OCI-LY3 (cell line): Measurements from ENCODE around the gene CXCL13.
A peak's percentile ranks its signal among the peaks of the same experiment; 100 is the strongest.

Experiments used
- H2AFZ ChIP-seq: fragments of 200-600, 300-600 bp; shearing (Covaris generic); 2 replicates; pipeline ENCODE4 v1.6.0; 2014; ENCODE audit warnings: antibody characterized with exemption, low read depth, low read length
- H3K27ac ChIP-seq: fragments of 200-600, 300-600 bp; sonication (generic); 2 replicates; pipeline ENCODE4 v1.5.1; 2014; ENCODE audit warnings: mild to moderate bottlenecking, low read length, moderate library complexity, mixed read lengths
- H3K27me3 ChIP-seq: fragments of 200-600, 300-600 bp; sonication (generic); 2 replicates; pipeline ENCODE4 v1.6.1; 2014; ENCODE audit warnings: low read depth, low read length, mixed read lengths
- H3K36me3 ChIP-seq: fragments of 200-600, 300-600 bp; sonication (generic); replicated peaks from 2 replicates; pipeline ENCODE3; 2014; ENCODE audit warnings: low read depth, low read length, mixed read lengths
- H3K4me1 ChIP-seq: fragments of 300-600, 200-600 bp; sonication (generic); 2 replicates; pipeline ENCODE4 v1.6.1; 2014; ENCODE audit warnings: low read length, mixed read lengths
- H3K4me2 ChIP-seq: fragments of 200-600, 300-600 bp; sonication (generic); 2 replicates; pipeline ENCODE4 v1.6.1; 2014; ENCODE audit warnings: low read length, mixed read lengths
- H3K4me3 ChIP-seq: fragments of 300-600, 200-600 bp; sonication (generic); 2 replicates; pipeline ENCODE4 v1.5.1; 2014; ENCODE audit warnings: antibody characterized with exemption, mild to moderate bottlenecking, low read length, moderate library complexity
- H3K79me2 ChIP-seq: fragments of 300-600, 200-600 bp; shearing (Covaris generic); 2 replicates; pipeline ENCODE4 v1.6.1; 2014; ENCODE audit warnings: mild to moderate bottlenecking, low read length, mixed read lengths
- H3K9ac ChIP-seq: fragments of 300-600, 200-600 bp; shearing (Covaris generic); 2 replicates; pipeline ENCODE4 v1.6.0; 2014; ENCODE audit warnings: mild to moderate bottlenecking, low read length, moderate library complexity
- H3K9me3 ChIP-seq: fragments of 200-600, 300-600 bp; shearing (Covaris generic); 2 replicates; pipeline ENCODE4 v1.6.1; 2014; ENCODE audit warnings: low read length, mixed read lengths; ENCODE audit not compliant: insufficient read depth
- H4K20me1 ChIP-seq: fragments of 200-600, 300-600 bp; sonication (generic); 2 replicates; pipeline ENCODE4 v1.6.1; 2016; ENCODE audit warnings: low read length, mixed read lengths; ENCODE audit not compliant: insufficient read depth
- EZH2phosphoT487 ChIP-seq: fragments of 200-600 bp; shearing (Covaris generic); IDR thresholded peaks from 2 replicates; pipeline ENCODE4 v1.6.1; 2018; ENCODE audit warnings: antibody characterized with exemption, mixed run types, low read depth
- TF ChIP-seq, protein P1 (sequence below): fragments of 200-600, 300-600 bp; sonication (generic); IDR thresholded peaks from 2 replicates; pipeline ENCODE4 v1.5.1; 2014; ENCODE audit warnings: antibody characterized with exemption, low read length, low read depth

CXCL13 gene

DNA sequence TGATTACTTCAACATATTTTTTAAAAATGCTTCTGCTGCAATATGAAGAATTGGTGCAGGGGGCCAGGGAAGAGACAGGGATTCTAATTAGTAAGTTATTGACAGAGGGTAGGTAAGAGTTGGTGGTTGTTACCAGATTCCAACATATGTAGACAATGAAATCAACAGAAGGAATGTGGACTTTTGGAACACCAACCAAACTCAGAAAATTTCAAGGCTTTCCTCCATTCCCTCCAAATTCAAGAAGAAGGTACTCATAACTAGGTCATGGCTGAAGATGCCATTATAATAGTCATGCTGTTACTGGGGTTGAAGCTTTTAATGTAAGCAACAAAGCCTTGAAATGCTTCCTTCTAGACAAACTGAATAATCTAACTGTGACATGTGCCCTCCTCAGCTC is 22.9 kb upstream of the CXCL13 start:
- Histone ChIP-seq H4K20me1 (no peaks in the 10 kb centered on the region), H3K79me2 (no peaks in the 10 kb centered on the region), H3K4me3 (no peak overlapping the region), H2AFZ (no peak overlapping the region), H3K4me2 (no peak overlapping the region), H3K27ac (peak overlapping the region; percentile 97), H3K27me3 (no peaks in the 10 kb centered on the region), H3K36me3 (peaks cover 17% of the 10 kb centered on the region), H3K9me3 (no peaks in the 10 kb centered on the region), H3K4me1 (peaks cover 91% of the 10 kb centered on the region), H3K9ac (no peak overlapping the region)
- TF ChIP-seq, protein P1, sequence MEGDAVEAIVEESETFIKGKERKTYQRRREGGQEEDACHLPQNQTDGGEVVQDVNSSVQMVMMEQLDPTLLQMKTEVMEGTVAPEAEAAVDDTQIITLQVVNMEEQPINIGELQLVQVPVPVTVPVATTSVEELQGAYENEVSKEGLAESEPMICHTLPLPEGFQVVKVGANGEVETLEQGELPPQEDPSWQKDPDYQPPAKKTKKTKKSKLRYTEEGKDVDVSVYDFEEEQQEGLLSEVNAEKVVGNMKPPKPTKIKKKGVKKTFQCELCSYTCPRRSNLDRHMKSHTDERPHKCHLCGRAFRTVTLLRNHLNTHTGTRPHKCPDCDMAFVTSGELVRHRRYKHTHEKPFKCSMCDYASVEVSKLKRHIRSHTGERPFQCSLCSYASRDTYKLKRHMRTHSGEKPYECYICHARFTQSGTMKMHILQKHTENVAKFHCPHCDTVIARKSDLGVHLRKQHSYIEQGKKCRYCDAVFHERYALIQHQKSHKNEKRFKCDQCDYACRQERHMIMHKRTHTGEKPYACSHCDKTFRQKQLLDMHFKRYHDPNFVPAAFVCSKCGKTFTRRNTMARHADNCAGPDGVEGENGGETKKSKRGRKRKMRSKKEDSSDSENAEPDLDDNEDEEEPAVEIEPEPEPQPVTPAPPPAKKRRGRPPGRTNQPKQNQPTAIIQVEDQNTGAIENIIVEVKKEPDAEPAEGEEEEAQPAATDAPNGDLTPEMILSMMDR = no peak
- TF ChIP-seq EZH2phosphoT487 = no peak

DNA sequence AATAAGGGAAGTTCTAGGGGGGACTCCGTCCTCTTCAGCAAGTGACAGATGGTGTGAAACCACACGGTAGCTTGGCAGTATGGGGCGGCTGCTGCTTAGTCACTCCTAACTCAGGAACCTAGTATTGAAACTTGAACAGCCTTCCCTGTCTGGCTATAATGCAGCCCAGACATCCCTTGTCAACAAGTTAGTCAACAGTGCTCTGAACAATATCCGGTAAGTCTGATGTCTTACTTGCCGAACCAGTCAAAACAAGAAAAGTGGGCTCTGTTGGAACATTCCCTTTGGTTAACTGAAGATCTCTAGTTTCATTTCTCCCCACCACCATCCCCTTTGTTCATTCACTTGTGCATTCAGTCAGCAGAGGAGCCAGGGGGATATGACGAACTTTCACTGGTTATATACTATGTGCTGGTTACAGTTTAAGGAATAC is 18.7 kb upstream of the CXCL13 start:
- H3K27ac ChIP-seq = peak overlapping the region; percentile 97
- no peaks in the 10 kb centered on the region for H4K20me1 ChIP-seq
- 0 out of 2 replicates have a peak, but pooled peaks cover 4% of the 10 kb centered on the region for H3K79me2 ChIP-seq
- peak overlapping the region; percentile 66 for H3K4me3 ChIP-seq
- H3K9ac ChIP-seq = peak overlapping the region; percentile 96
- no peak overlapping the region for H2AFZ ChIP-seq
- peaks cover 96% of the 10 kb centered on the region for H3K4me1 ChIP-seq
- peak overlapping the region; percentile 77 for H3K4me2 ChIP-seq
- TF ChIP-seq, protein P1 = no peak
- no peaks in the 10 kb centered on the region for H3K9me3 ChIP-seq
- peaks cover 17% of the 10 kb centered on the region for H3K36me3 ChIP-seq
- H3K27me3 ChIP-seq = no peaks in the 10 kb centered on the region

DNA sequence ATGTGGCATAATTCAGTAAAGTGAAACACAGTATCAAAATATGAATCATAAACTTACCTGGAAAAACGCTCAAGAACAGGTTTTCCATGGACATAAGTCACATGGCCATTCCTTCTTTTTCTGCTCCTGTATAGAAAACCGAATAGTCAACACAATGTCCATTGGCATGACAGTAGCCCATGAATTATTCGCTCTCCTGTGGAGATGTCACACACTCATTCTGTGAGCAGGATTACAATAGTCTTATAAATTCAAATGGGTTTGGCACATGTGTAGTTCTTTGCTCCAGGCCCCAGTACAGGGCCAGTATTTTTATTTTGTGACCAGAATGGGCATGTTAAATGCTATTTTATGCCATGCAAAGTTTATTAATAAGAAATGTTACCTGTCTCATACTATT is 15.1 kb upstream of the CXCL13 start:
- peaks cover 96% of the 10 kb centered on the region for H3K4me1 ChIP-seq
- no peaks in the 10 kb centered on the region for H4K20me1 ChIP-seq
- H2AFZ ChIP-seq = no peak overlapping the region
- H3K27ac ChIP-seq = peak overlapping the region; percentile 97
- H3K4me2 ChIP-seq = peak overlapping the region; percentile 77; the same call in 1 of the 2 replicates
- H3K9ac ChIP-seq = peak overlapping the region; percentile 96
- no peaks in the 10 kb centered on the region for H3K27me3 ChIP-seq
- H3K4me3 ChIP-seq = no peak overlapping the region
- no peaks in the 10 kb centered on the region for H3K36me3 ChIP-seq
- TF ChIP-seq, protein P1 = no peak
- TF ChIP-seq EZH2phosphoT487 = no peak
- no peaks in the 10 kb centered on the region for H3K9me3 ChIP-seq
- 0 out of 2 replicates have a peak, but pooled peaks cover 4% of the 10 kb centered on the region for H3K79me2 ChIP-seq

DNA sequence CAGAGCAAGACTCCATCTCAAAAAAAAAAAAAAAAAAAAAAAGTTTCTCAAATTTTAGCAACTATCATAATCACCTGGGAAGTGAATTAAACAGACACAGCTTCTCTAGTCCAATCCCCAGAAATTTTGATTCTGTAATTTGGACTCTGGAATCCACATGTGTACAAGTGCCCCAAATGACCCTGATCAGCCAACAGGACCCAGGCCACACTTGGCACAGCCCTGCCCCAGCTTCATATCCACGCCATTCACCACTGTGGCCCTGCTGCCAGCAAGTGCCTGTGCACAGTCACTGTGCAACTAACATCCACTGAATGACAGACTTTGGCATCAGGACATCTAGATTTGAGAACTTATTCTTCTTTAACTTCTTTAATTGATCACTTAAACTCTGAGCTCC is 14.1 kb upstream of the CXCL13 start:
- Histone ChIP-seq H3K9ac (peak overlapping the region; percentile 80), H3K4me3 (no peak overlapping the region), H3K79me2 (0 out of 2 replicates have a peak, but pooled peaks cover 4% of the 10 kb centered on the region), H3K4me1 (peaks cover 96% of the 10 kb centered on the region), H4K20me1 (no peaks in the 10 kb centered on the region), H2AFZ (no peak overlapping the region), H3K27ac (peak overlapping the region; percentile 97), H3K36me3 (no peaks in the 10 kb centered on the region), H3K27me3 (no peaks in the 10 kb centered on the region), H3K9me3 (no peaks in the 10 kb centered on the region), H3K4me2 (peak overlapping the region; percentile 13)
- TF ChIP-seq EZH2phosphoT487 = no peak
- TF ChIP-seq, protein P1 = no peak
